Pancreas (tissue), 10 donors: ENCODE data around the gene VENTX. TPM values are rescaled to one million over a fixed set of nuclear protein-coding genes. Genes with fewer than 3 reads are reported as not detected.

Experiments used
- ATAC-seq, 4 donors: fragments of 200-7000 bp; cut with Tn5 transposase; one replicate each; pipeline versions ENCODE4 v1.8.0 to v1.9.1; 2020; ENCODE audit warnings: mild to moderate bottlenecking in 4 of 4, moderate library complexity in 4 of 4
- DNase-seq, 6 donors: peaks; one replicate each; pipeline ENCODE4 v3.0.0-alpha.2; 2020
- FAIRE-seq: peaks from 2 replicates; lab custom pipeline; 2012; peaks lifted over from hg19 to GRCh38; lab: Jason Lieb, UNC
- H3K27ac ChIP-seq, 4 donors: fragments of 200-600 bp; sonication (generic); 1 replicate in 3 of 4; 2 replicates in 1 of 4; pipeline versions ENCODE4 v1.5.0 to v1.8.0; 2020
- H3K27me3 ChIP-seq, 4 donors: fragments of 200-600 bp; one replicate each; pipeline ENCODE4 v1.8.0; 2021
- H3K36me3 ChIP-seq, 3 donors: fragments of 200-600 bp; sonication (generic) in 1 of 3; one replicate each; pipeline versions ENCODE4 v1.5.0 to v1.8.0; 2020 to 2021
- H3K4me1 ChIP-seq, 3 donors: fragments of 200-600 bp; one replicate each; pipeline ENCODE4 v1.8.0; 2021
- H3K4me3 ChIP-seq, 4 donors: fragments of 200-600 bp; sonication (generic) in 2 of 4; one replicate each; pipeline versions ENCODE4 v1.5.0 to v1.8.0; 2020 to 2021
- H3K9me3 ChIP-seq, 4 donors: fragments of 200-600 bp; one replicate each; pipeline ENCODE4 v1.8.0; 2021
- WGBS, 2 donors: extraction: QIAGEN DNeasy Blood & Tissue Kit; methylation state at CpG; one replicate each; pipeline ENCODE4 v1.1.7; 2013; 5-methylcytosine and 5-hydroxymethylcytosine counted together
- intact Hi-C, 3 donors: fragments of 100-400 bp; cut with DNase I; formaldehyde crosslinking; loops; one replicate each; pipeline versions ENCODE4 v1.11.1 to v1.14.2; 2022
- polyA plus RNA-seq, 2 donors: library from polyadenylated mRNA; stranded (reverse); fragments of 200-250 nt; gene quantifications; one replicate each; pipeline ENCODE4 v1.2.3, GENCODE V29; 2013
- total RNA-seq, 6 donors: library from RNA; stranded (reverse); fragmentation: NEBNext Ultra II Directional in 4 of 6; extraction: Animal tissue kit (Norgen Biotek cat#: 25700) in 4 of 6; gene quantifications; one replicate each; pipeline versions ENCODE4 v1.2.1 to v1.2.4, GENCODE V29; 2021 to 2023
- TF ChIP-seq, protein P1 (sequence below), 4 donors: fragments of 200-600 bp; sonication (generic) in 3 of 4; IDR thresholded peaks; one replicate each; pipeline versions ENCODE4 v1.5.0 to v1.8.0; 2021; ENCODE audit warnings: antibody characterized with exemption in 4 of 4
- donor health status: healthy with polysubstance abuse.
- donor health status: DM: no; HTN: no; CAD: no; lungs with moderate emphysema.
- donor health status: DM: no; HTN: no; CAD: no.
- donor health status: control.
- donor health status: control.
- donor health status: Bipolar disorder and iron deficiency.
- donor health status: DM: yes; HTN: yes; CAD: no.
- donor health status: DM: no; HTN: no; CAD: no.
- donor health status: DM: no; HTN: no; CAD: no.
- donor health status: DM: yes; HTN: yes; CAD: no.

Gene VENTX
- total and polyA plus RNA-seq, 8 donors, result 0.09 to 1.3 (median 0.46) TPM

DNA sequence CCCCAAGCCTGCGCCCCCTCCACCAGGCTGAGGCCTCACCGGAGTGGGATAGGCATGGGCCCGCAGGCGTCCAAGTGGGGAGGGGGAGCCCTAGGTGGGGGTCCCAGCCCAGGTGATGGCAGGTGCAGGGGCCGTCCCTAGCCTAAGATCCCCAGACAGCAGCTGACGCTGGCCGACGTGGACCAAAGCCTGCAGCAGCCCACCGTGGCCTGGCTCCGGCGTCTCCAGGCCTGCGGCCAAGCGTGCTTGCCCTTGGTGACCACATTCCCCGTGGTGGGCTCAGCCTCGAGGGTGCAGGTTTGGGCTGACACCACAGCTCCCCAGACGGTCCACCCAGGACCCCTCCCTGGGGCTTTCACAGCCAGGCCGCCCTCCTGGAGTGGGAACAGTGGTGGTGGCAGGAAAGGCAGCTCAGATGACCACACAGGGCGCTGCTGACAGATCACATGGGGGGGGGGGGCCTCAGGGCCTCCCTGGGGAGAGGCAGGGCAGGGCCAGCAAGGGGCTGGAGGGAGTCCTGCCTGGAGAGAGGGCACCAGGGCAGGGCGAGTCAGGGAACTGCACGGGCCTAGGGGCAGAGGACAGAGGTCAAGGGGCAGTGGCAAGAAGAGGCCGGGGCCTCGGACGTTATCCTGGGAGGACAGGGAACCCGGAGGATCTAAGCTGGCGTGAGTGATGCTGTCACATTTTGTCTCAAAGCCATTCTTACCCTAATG, 39.8 kb downstream of the VENTX start:
- Histone ChIP-seq H3K27ac (peak overlapping the region in 3 of 4 donors; percentile 54 to 86 (median 83)), H3K9me3 (no peaks in the 10 kb centered on the region), H3K4me3 (no peak overlapping the region), H3K36me3 (peaks cover 0 to 13% (median 6%) of the 10 kb centered on the region in 3 donors), H3K4me1 (peaks cover 13 to 20% (median 18%) of the 10 kb centered on the region in 3 donors), H3K27me3 (no peaks in the 10 kb centered on the region)
- 78 to 85% methylated on average over 25 of the region's 25 CpGs for WGBS, 2 donors
- DNase-seq, result peak in 1 of 6 donors; percentile 81
- TF ChIP-seq, protein P1, sequence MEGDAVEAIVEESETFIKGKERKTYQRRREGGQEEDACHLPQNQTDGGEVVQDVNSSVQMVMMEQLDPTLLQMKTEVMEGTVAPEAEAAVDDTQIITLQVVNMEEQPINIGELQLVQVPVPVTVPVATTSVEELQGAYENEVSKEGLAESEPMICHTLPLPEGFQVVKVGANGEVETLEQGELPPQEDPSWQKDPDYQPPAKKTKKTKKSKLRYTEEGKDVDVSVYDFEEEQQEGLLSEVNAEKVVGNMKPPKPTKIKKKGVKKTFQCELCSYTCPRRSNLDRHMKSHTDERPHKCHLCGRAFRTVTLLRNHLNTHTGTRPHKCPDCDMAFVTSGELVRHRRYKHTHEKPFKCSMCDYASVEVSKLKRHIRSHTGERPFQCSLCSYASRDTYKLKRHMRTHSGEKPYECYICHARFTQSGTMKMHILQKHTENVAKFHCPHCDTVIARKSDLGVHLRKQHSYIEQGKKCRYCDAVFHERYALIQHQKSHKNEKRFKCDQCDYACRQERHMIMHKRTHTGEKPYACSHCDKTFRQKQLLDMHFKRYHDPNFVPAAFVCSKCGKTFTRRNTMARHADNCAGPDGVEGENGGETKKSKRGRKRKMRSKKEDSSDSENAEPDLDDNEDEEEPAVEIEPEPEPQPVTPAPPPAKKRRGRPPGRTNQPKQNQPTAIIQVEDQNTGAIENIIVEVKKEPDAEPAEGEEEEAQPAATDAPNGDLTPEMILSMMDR (IDR thresholded peaks at IDR 0.05), result no peak
- intact Hi-C loops, result no loop called here
- ATAC-seq, result no peak
- no peak for FAIRE-seq

DNA sequence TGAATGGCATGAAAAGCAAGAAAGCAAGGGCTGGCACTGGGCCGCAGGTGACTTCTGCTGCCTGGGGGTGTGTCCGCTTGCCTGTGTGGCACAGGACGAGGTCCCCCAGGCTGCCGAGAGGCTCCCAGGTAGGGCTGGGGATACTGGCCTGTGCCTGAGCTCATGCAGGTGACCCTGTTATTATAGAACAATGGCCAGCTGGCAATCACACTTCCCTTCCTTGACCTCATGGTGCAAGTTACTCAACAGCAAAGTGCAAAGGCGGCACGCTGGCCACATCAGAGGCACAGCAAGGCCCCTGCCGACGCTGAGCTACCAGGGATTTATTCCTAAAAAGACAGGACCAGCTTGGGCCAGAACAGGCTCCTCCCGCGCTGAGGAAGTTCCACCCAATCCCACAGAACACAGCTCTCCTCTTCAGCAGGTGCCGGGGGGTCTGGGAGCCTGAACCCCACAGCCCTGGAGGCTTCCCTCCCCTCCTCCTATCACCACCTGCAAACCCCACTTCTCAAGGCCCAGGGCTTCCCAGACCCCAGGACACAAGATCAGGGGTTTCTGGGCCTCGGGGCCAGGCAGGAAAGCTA, 40.4 kb downstream of the VENTX start:
- intact Hi-C loops, result no loop called here
- peaks cover 0 to 19% (median 12%) of the 10 kb centered on the region in 3 donors for H3K36me3 ChIP-seq
- TF ChIP-seq, protein P1 (IDR thresholded peaks at IDR 0.05), result no peak
- peak overlapping the region; percentile 0 to 86 (median 68) for H3K27ac ChIP-seq
- FAIRE-seq, result no peak
- 33 to 38% methylated on average over 12 of the region's 12 CpGs for WGBS, 2 donors
- DNase-seq, result peak in 1 of 6 donors; percentile 56
- H3K27me3 ChIP-seq, result no peaks in the 10 kb centered on the region
- peaks cover 13 to 20% (median 18%) of the 10 kb centered on the region in 3 donors for H3K4me1 ChIP-seq
- ATAC-seq, result peak; percentile 9 to 56 (median 26)
- H3K9me3 ChIP-seq, result no peaks in the 10 kb centered on the region
- no peak overlapping the region for H3K4me3 ChIP-seq

DNA sequence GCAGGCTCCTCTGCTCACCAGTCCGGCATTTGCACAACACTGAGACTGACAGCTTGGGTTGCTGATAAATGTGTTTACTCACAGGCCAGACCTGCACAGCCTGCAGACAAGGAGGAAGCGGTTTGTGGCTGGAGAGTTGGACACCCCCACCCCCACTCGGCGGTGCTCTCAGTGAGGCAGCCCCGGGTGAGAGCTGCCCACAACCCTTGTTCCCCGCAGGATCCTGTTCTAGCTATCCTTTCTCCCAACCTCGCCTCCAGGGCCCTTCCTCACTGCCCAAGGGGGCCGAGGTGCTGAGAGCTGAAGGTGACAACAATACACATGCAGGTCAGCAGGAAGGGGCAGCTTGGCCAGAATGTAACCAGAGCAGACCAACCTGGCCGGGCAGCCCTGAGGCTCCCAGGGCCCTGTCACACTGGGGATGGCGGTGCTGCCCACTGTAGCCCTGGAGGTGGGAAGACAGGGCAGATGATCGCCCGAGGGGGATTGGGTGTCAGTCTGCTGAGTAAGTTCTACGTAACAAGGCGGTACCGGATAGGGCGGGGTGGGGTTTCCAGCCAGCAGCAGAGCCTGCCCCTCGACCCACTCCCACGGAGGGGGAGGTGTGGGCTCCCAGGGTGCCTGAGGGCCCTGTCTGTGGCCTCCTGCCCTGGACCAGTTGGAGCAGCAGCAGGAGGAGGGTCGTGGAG, 41.1 kb downstream of the VENTX start:
- Histone ChIP-seq H3K27ac (peak overlapping the region; percentile 0 to 86 (median 68)), H3K9me3 (no peaks in the 10 kb centered on the region), H3K36me3 (peaks cover 0 to 25% (median 17%) of the 10 kb centered on the region in 3 donors), H3K27me3 (no peaks in the 10 kb centered on the region), H3K4me3 (no peak overlapping the region), H3K4me1 (peaks cover 13 to 20% (median 18%) of the 10 kb centered on the region in 3 donors)
- DNase-seq (peak; percentile 70 to 85 (median 76)), ATAC-seq (peak; percentile 85 to 92 (median 88)), FAIRE-seq (no peak)
- 43 to 44% methylated on average over 19 of the region's 19 CpGs for WGBS, 2 donors
- intact Hi-C loops, result no loop called here
- TF ChIP-seq, protein P1 (IDR thresholded peaks at IDR 0.05), result no peak

DNA sequence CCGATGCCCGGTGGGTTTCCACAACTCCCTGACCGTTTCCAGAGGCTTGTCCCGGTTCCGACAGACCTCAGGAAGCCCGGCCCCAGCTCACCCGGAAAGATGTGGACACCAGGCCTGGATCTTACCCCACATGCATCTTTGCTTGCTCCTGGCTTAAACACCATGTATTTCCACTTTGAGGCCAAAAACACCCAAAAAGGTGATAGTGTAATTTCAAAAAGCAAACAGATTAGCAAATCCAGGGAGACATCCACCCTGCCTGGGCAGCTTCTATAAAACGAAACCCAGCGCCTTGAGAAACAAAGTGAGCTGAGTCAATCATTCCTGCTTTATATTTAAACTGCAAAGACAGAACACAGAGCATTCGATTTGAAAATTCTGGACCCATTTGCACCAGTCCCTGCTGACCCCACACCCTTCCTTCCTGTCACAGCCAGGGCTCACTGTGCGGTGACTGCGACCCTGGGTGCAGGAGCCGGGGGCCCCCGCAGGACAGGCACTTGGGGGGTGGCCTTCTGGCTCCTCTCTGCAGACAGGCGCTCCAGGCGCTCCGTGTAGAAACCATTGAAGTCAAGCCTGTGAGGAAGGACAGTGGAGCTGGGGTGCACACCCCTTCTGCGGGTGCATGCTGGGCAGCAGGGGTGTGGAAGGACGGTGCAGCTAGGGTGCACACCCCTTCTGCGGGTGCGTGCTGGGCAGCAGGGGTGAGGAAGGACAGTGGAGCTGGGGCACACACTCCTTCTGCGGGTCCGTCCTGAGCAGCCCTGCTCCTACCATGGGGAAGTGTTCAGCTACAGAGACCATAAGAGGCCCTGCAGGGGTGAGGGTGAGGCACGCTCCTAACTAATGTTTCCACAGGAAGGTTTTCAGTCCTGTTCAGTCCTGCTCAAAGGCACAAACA, 41.9 kb downstream of the VENTX start:
- Histone ChIP-seq H3K27ac (peak overlapping the region in 3 of 4 donors; percentile 54 to 86 (median 83)), H3K9me3 (no peaks in the 10 kb centered on the region), H3K4me3 (no peak overlapping the region), H3K27me3 (no peaks in the 10 kb centered on the region), H3K4me1 (peaks cover 13 to 20% (median 18%) of the 10 kb centered on the region in 3 donors), H3K36me3 (peaks cover 4 to 33% (median 23%) of the 10 kb centered on the region in 3 donors)
- ATAC-seq (no peak), DNase-seq (no peak), FAIRE-seq (no peak)
- TF ChIP-seq, protein P1 (IDR thresholded peaks at IDR 0.05), result no peak
- intact Hi-C loops, result no loop called here
- 86 to 88% methylated on average over 24 of the region's 24 CpGs for WGBS, 2 donors
